GM20000 (cell line): ENCODE results near the gene PPP1R9A.

ENCODE experiments used
- DNase-seq: peaks from one replicate; pipeline ENCODE4 v3.0.0; 2012; ENCODE audit warnings: low spot score
- TF ChIP-seq, protein P1 (sequence below): IDR thresholded peaks from 2 replicates; pipeline ENCODE4 v1.5.1; 2012; ENCODE audit warnings: mild to moderate bottlenecking, control low read depth; ENCODE audit errors: extremely low read depth, missing control alignments

Gene PPP1R9A

DNA sequence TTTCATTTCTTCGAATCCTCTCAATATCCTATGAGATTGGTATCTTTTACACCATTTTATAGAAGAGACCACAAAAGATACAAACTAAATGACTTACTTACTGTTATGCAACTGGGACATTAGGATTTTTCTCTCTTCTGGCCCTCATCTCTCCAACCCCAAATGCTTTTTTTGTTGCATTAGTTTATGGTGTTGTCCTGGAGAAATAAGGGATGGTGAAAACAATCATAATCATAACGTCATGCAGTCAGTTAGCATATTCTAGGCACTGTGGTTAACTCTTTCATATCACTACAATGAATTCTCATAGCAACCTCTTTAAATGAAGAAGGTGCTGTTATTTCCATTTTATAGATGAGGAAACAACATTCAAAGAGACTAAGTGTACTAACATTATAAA lies 312.3 kb downstream of the PPP1R9A start:
- TF ChIP-seq, protein P1, sequence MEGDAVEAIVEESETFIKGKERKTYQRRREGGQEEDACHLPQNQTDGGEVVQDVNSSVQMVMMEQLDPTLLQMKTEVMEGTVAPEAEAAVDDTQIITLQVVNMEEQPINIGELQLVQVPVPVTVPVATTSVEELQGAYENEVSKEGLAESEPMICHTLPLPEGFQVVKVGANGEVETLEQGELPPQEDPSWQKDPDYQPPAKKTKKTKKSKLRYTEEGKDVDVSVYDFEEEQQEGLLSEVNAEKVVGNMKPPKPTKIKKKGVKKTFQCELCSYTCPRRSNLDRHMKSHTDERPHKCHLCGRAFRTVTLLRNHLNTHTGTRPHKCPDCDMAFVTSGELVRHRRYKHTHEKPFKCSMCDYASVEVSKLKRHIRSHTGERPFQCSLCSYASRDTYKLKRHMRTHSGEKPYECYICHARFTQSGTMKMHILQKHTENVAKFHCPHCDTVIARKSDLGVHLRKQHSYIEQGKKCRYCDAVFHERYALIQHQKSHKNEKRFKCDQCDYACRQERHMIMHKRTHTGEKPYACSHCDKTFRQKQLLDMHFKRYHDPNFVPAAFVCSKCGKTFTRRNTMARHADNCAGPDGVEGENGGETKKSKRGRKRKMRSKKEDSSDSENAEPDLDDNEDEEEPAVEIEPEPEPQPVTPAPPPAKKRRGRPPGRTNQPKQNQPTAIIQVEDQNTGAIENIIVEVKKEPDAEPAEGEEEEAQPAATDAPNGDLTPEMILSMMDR, result no peak
- no peak for DNase-seq

DNA sequence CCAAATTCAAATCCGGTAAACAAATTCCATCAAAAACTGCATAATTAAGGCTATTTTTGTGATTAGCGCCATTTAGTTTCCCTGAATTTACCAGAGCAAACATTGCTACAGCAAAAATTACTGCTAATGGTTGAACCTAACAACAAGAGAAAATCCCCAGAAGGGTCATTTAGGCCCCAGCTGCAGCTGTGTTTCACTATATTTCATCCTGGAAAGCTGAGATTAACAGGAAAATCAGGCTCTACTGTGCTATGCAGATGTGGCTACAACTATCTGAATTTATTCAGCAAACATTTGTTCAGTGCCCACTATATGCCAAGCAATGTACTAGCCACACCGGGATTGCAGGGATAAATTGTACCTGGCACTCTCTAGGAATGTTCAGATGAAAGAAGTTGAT lies 312.9 kb downstream of the PPP1R9A start:
- TF ChIP-seq, protein P1, result no peak
- no peak for DNase-seq

DNA sequence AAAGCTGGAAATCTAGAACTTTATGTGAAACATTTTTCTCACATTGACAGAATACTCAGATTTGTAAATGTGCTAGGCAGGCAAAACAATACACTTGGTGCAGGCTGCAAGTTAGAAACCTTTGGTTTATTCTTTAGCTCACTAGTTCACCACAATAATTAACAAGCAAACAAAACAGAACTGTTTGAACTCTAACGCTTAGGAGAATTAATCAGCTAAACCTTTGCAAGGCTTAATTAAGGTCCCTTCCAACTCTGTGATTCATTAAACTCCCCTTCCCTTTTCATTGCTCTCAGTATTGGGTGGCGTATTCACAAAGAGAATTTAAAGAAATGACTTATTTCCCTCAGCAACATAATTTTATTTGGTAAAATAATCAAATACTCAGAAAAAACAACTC lies 317.9 kb downstream of the PPP1R9A start:
- DNase-seq, result no peak
- TF ChIP-seq, protein P1, result no peak

DNA sequence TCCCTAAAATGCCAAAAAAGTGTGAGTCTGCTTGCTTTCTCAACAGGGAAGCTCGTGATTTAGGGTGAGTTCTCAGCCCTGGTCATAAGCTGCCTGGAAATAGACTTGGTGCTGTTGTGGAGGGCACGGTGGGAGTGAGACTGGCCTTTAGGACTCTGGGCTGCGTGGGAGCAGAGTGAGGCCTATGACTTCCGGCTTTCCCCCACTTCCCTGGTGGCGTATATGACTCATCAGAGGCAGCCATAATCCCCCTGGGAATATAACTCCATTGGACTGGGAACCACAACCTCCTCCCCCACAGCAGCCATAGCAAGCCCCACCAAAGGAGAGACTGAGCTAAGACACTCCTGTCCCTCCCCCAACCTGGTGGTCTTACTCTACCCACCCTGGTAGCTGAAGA lies 321.9 kb downstream of the PPP1R9A start:
- DNase-seq, result no peak
- TF ChIP-seq, protein P1, result no peak

DNA sequence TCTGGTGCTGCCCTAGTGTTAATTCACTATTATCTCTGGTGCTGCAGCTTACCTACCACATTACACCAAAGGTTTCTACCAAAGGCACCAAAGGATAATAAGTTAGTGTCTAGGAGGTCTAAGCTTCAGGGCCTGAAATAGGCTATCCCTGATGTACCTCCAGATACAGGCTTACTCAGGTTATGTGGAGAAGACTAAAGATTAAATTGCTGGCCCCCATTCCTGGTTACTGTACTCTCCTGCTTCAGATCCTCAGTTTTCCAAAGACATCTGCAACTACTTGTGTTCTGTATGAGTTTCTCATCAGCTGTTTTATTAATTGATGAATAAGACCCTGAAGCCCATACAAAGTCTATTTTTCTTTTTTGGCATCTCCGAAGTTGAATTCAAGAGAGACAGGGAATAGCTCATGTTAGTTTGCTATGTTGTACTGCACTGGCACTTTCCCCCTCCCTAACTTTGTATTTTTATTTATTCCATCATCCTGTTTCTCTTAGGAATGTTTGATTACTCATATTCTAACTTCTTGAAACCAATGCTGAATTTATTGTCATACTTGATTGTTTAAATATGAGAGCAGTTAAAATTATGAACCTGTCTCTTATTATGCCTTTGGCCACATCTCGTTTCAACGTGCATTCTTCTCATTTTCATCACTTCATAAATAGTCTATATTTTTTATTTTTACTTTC lies 331.0 kb downstream of the PPP1R9A start:
- TF ChIP-seq, protein P1, result no peak

DNA sequence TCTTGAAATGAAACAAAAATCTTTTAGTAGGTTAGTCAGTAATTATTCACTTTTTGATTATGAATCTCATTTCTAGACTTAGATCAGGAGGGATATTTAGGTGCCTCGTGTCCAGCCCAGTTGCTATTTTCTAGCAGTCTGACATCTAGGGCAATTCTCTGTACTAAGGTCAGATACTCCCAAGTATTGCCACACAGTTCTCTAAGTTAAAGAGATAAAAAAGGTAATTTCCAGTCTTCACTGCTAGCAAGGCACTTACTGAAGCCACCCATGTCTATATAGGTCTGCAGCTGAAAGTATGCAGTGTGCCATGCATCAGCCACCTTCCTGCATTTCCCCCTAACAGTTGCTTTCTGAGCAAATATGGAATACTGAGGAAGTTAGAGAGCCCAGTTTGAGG lies 333.5 kb downstream of the PPP1R9A start:
- TF ChIP-seq, protein P1, result no peak
- DNase-seq, result no peak

More for the DNA sequence above, 331.0 kb downstream of the PPP1R9A start:
- DNase-seq, result no peak

DNA sequence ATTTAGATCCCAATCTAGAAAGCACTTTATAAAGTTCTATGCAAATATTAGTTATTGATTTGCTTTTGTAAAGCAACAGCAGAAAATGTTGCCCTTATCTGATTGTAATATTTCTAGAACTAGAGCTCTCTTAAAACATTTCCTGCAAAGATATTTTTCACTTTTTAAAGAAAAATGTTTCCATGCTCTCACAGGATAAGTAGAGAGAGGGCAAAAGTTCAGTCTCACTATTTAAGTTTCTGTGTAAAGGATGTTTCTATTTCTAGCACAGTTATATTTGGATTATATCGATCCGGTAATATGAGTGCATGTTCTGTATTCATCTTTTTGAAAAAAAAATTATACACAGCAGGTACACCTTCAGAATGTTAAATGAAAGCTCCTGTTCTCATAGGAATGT lies 334.9 kb downstream of the PPP1R9A start:
- TF ChIP-seq, protein P1, result no peak
- no peak for DNase-seq
